Fibroblast of lung (primary cell): ENCODE measurements around the gene RANBP9. TPM values are rescaled to one million over a fixed set of nuclear protein-coding genes. Genes with fewer than 3 reads are reported as not detected.

Experiments
- DNase-seq, 2 donors: peaks; one replicate each; pipeline versions ENCODE4 v3.0.0 to v3.0.0-alpha.2; 2010; ENCODE audit warnings: low read depth in 2 of 2
- H2AFZ ChIP-seq: 2 replicates; pipeline ENCODE4 v1.5.1; 2012; ENCODE audit warnings: low read length, control low read depth, inconsistent platforms
- H3K27ac ChIP-seq: 2 replicates; pipeline ENCODE4 v1.5.1; 2011; ENCODE audit warnings: low read length, control low read depth; ENCODE audit not compliant: insufficient read depth
- H3K27me3 ChIP-seq: 2 replicates; pipeline ENCODE4 v1.5.1; 2011; ENCODE audit warnings: mild to moderate bottlenecking, low read length; ENCODE audit not compliant: control insufficient read depth, insufficient read depth
- H3K36me3 ChIP-seq: 2 replicates; pipeline ENCODE4 v1.5.1; 2011; ENCODE audit warnings: low read length; ENCODE audit not compliant: control insufficient read depth, insufficient read depth
- H3K4me1 ChIP-seq: 2 replicates; pipeline ENCODE4 v1.5.1; 2011; ENCODE audit warnings: low read length; ENCODE audit not compliant: control insufficient read depth, insufficient read depth; ENCODE audit errors: extremely low read depth
- H3K4me2 ChIP-seq: 2 replicates; pipeline ENCODE4 v1.5.1; 2011; ENCODE audit warnings: low read length, control low read depth; ENCODE audit not compliant: insufficient read depth; ENCODE audit errors: extremely low read depth
- H3K4me3 ChIP-seq, 4 experiments: fragments of 200-600 bp in 1 of 4; sonication (generic) in 1 of 4; replicated peaks in 1 of 4; 2 replicates each; pipeline ENCODE4 v1.5.1; 2011 to 2016; ENCODE audit warnings: low read length in 4 of 4, low read depth in 3 of 4, mild to moderate bottlenecking in 3 of 4, control low read depth in 2 of 4, inconsistent platforms in 1 of 4, mixed read lengths in 1 of 4; ENCODE audit not compliant: insufficient read depth in 1 of 4; ENCODE audit errors: control extremely low read depth in 1 of 4
- H3K79me2 ChIP-seq: 2 replicates; pipeline ENCODE4 v1.5.1; 2012; ENCODE audit warnings: mild to moderate bottlenecking, low read length, inconsistent platforms; ENCODE audit not compliant: control insufficient read depth, insufficient read depth
- H3K9ac ChIP-seq: 2 replicates; pipeline ENCODE4 v1.5.1; 2011; ENCODE audit warnings: mild to moderate bottlenecking, low read length, control low read depth; ENCODE audit not compliant: insufficient read depth
- H3K9me3 ChIP-seq: 2 replicates; pipeline ENCODE4 v1.5.1; 2012; ENCODE audit warnings: low read depth, low read length; ENCODE audit not compliant: control insufficient read depth, insufficient read depth
- H4K20me1 ChIP-seq: 2 replicates; pipeline ENCODE4 v1.5.1; 2011; ENCODE audit warnings: low read length; ENCODE audit not compliant: control insufficient read depth, insufficient read depth; ENCODE audit errors: extremely low read depth
- CTCF ChIP-seq, 2 donors: IDR thresholded peaks in 1 of 2; conservative IDR thresholded peaks in 1 of 2; 1 replicate in 1 of 2; 2 replicates in 1 of 2; pipeline ENCODE4 v1.5.1; 2011 to 2012; ENCODE audit warnings: low read length in 2 of 2, control low read depth in 1 of 2, inconsistent platforms in 1 of 2, low read depth in 1 of 2, mild to moderate bottlenecking in 1 of 2
- EZH2 ChIP-seq: IDR thresholded peaks from 2 replicates; pipeline ENCODE4 v1.5.1; 2012; ENCODE audit warnings: low read length, control low read depth, mild to moderate bottlenecking; ENCODE audit errors: missing control alignments
- polyA plus RNA-seq, 2 donors: library from polyadenylated mRNA; depleted of rRNA in 1 of 2; stranded (reverse) in 1 of 2; unstranded in 1 of 2; fragments of >200 nt; gene quantifications; 2 replicates each; pipeline ENCODE4 v1.2.1, GENCODE V29; 2011 to 2012; ENCODE audit warnings: missing spikeins in 1 of 2
- total RNA-seq: library from RNA; depleted of rRNA; stranded (reverse); fragments of >200 nt; gene quantifications from 2 replicates; pipeline ENCODE4 v1.2.1, GENCODE V29; 2014

The RANBP9 gene
- total and polyA plus RNA-seq, 2 donors (not counting 1 experiment from before 2014, with no cell fraction given): 46.7 to 48.7 TPM

- H3K27ac ChIP-seq: no peak overlapping the region
Measured at GRCh38 chr6:13590574-13591153, 121.0 kb downstream of the RANBP9 start.

DNA sequence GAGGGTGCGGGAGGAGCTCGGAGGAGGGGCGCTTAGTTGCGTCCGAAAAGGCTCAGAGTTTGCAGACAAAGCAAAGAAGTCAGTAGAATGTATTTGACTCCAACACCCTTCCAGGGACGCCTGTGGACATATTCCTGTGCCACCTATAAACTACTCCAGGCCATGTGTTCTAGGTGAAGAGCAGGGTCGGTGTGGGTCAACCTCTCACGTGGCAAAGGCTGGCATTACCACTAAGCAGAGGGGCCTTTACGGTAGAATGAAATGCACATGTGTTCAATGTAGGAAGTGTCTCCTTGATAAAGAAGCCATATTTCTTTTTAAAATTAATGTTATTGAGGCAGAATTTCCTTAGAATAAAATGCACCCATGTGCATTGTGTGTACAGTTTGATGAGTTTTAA, 121.8 kb downstream of the RANBP9 start:
- H3K4me1 ChIP-seq: peaks cover 4% of the 10 kb centered on the region
- no peaks in the 10 kb centered on the region for H4K20me1 ChIP-seq
- H3K79me2 ChIP-seq: no peaks in the 10 kb centered on the region
- H3K9ac ChIP-seq: no peak overlapping the region
- DNase-seq: no peak
- H2AFZ ChIP-seq: no peak overlapping the region
- no peak overlapping the region for H3K4me3 ChIP-seq
- no peak overlapping the region for H3K4me2 ChIP-seq
- no peaks in the 10 kb centered on the region for H3K9me3 ChIP-seq
- H3K27me3 ChIP-seq: no peaks in the 10 kb centered on the region
- TF ChIP-seq CTCF (conservative IDR thresholded peaks at IDR 0.05 in 1 of 2, IDR thresholded peaks at IDR 0.05 in 1 of 2; ENCODE audit: low read depth in 1 of 2, low read length in 2 of 2): no peak
- no peak for TF ChIP-seq EZH2
- H3K36me3 ChIP-seq: peaks cover 2% of the 10 kb centered on the region
- H3K27ac ChIP-seq: no peak overlapping the region

More at GRCh38 chr6:13590574-13591153, 121.0 kb downstream of the RANBP9 start:
- no peak for DNase-seq
- H3K9ac ChIP-seq: no peak overlapping the region
- no peak overlapping the region for H3K4me3 ChIP-seq
- no peaks in the 10 kb centered on the region for H4K20me1 ChIP-seq
- no peak overlapping the region for H2AFZ ChIP-seq
- no peak overlapping the region for H3K4me2 ChIP-seq
- peaks cover 2% of the 10 kb centered on the region for H3K36me3 ChIP-seq
- no peaks in the 10 kb centered on the region for H3K9me3 ChIP-seq
- H3K4me1 ChIP-seq: peaks cover 4% of the 10 kb centered on the region
- H3K79me2 ChIP-seq: no peaks in the 10 kb centered on the region
- H3K27me3 ChIP-seq: no peaks in the 10 kb centered on the region
- TF ChIP-seq EZH2 (no peak), CTCF (conservative IDR thresholded peaks at IDR 0.05 in 1 of 2, IDR thresholded peaks at IDR 0.05 in 1 of 2; ENCODE audit: low read depth in 1 of 2, low read length in 2 of 2) (no peak)

DNA sequence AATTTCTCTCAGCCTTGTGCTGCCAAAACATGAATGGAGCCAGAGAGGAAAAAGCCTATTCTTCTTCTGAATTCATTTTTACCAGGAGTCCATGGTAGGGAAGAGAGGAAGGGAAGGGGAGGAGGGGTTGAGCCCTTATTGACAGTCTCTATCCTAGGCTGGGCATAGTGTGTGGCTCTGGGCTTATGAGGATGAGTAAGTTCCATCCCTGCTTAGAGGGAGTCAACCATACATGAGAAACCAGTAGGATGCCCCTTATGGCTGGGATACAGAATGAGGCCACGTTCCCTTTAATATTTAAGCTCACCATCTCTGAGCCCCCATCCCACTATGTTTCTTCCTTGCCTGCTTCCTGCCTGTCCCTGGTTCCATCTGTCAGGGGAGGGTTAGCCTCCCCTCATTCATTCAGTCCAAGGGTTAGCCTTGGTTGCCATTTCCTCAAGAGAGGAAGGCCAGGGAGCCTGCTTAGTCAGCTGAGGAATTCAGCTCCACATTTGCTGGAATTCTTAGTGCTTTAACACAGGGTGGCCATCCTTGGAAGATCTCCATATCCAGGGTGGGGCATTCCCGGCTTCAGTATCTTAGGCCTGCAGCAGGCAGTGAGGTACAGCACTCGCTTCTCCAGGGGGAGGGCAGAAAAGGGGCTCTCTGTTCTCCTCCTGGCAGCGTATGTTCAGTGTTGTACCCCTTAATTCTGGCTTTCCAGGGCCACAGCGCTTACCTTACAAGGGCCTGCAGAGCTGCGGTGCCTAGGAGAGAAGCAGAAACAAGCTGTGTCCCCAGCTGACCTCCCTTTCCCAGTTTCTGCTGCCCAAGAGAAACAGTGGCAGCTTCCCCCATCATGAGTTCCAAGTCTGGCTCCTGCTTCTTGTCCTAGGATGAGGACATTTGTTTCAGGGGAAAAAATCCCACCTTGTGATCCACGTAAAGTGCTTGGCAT, 124.8 kb downstream of the RANBP9 start:
- H3K4me3 ChIP-seq: no peak overlapping the region
- H3K79me2 ChIP-seq: no peaks in the 10 kb centered on the region
- no peaks in the 10 kb centered on the region for H4K20me1 ChIP-seq
- H3K4me2 ChIP-seq: no peak overlapping the region
- TF ChIP-seq EZH2 (no peak), CTCF (conservative IDR thresholded peaks at IDR 0.05 in 1 of 2, IDR thresholded peaks at IDR 0.05 in 1 of 2; ENCODE audit: low read depth in 1 of 2, low read length in 2 of 2) (no peak)
- H3K27ac ChIP-seq: no peak overlapping the region
- no peaks in the 10 kb centered on the region for H3K36me3 ChIP-seq
- no peaks in the 10 kb centered on the region for H3K27me3 ChIP-seq
- H2AFZ ChIP-seq: no peak overlapping the region
- peak in 1 of 2 donors; percentile 59 for DNase-seq
- no peaks in the 10 kb centered on the region for H3K9me3 ChIP-seq
- H3K9ac ChIP-seq: no peak overlapping the region
- H3K4me1 ChIP-seq: peaks cover 4% of the 10 kb centered on the region
